PFSK-1 (cell line): ENCODE results near the gene KLF12.

ENCODE experiments used
- FOXP2 ChIP-seq: optimal IDR thresholded peaks from 2 replicates; pipeline ENCODE3; 2011; ENCODE audit warnings: borderline replicate concordance, control low read depth, inconsistent platforms; ENCODE audit not compliant: insufficient read depth; ENCODE audit errors: extremely low read length, extremely low read depth
- POLR2AphosphoS5 ChIP-seq: IDR thresholded peaks from 2 replicates; pipeline ENCODE4 v1.6.1; 2012; ENCODE audit warnings: low read depth, mild to moderate bottlenecking, control low read depth, low read length, moderate library complexity
- SIN3A ChIP-seq: IDR thresholded peaks from 2 replicates; pipeline ENCODE4 v1.6.1; 2012; ENCODE audit warnings: mild to moderate bottlenecking, low read length, moderate library complexity, borderline replicate concordance; ENCODE audit not compliant: insufficient read depth
- TAF1 ChIP-seq: IDR thresholded peaks from 2 replicates; pipeline ENCODE4 v1.6.1; 2012; ENCODE audit warnings: low read length, control low read depth, borderline replicate concordance; ENCODE audit not compliant: insufficient read depth
- TF ChIP-seq, protein P1 (sequence below), 2 experiments: IDR thresholded peaks; 2 replicates each; pipeline versions ENCODE4 v1.6.1 to v1.8.0; 2011 to 2012; ENCODE audit warnings: low read depth in 2 of 2, low read length in 2 of 2, control low read depth in 1 of 2, inconsistent platforms in 1 of 2, mild to moderate bottlenecking in 1 of 2, moderate library complexity in 1 of 2; ENCODE audit not compliant: insufficient read depth in 1 of 2

DNA sequence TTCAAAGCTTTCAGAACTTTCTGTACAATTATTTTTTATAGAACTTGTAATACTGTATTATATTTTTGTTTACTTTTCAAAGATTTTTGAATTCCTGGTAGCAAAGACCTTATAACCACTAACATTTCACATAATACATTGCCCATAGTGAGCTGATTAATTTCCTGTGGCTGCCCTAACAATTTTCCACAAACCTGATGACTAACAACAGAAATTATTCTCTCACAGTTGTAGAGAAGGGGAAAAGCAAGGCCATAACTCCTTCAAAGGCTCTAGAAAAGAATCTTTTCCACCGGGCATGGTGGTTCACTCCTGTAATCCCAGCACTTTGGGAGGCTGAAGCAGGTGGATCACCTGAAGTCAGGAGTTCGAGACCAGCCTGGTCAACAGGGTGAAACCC lies 19.1 kb downstream of the KLF12 start:
- TF ChIP-seq POLR2AphosphoS5, result no peak
- TF ChIP-seq, protein P1, sequence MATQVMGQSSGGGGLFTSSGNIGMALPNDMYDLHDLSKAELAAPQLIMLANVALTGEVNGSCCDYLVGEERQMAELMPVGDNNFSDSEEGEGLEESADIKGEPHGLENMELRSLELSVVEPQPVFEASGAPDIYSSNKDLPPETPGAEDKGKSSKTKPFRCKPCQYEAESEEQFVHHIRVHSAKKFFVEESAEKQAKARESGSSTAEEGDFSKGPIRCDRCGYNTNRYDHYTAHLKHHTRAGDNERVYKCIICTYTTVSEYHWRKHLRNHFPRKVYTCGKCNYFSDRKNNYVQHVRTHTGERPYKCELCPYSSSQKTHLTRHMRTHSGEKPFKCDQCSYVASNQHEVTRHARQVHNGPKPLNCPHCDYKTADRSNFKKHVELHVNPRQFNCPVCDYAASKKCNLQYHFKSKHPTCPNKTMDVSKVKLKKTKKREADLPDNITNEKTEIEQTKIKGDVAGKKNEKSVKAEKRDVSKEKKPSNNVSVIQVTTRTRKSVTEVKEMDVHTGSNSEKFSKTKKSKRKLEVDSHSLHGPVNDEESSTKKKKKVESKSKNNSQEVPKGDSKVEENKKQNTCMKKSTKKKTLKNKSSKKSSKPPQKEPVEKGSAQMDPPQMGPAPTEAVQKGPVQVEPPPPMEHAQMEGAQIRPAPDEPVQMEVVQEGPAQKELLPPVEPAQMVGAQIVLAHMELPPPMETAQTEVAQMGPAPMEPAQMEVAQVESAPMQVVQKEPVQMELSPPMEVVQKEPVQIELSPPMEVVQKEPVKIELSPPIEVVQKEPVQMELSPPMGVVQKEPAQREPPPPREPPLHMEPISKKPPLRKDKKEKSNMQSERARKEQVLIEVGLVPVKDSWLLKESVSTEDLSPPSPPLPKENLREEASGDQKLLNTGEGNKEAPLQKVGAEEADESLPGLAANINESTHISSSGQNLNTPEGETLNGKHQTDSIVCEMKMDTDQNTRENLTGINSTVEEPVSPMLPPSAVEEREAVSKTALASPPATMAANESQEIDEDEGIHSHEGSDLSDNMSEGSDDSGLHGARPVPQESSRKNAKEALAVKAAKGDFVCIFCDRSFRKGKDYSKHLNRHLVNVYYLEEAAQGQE (IDR thresholded peaks at IDR 0.05; ENCODE audit: insufficient read depth in 1 of 2, low read depth in 2 of 2, low read length in 2 of 2), result no peak
- TF ChIP-seq TAF1, result no peak
- no peak for TF ChIP-seq SIN3A
- TF ChIP-seq FOXP2, result no peak
